GM13976 (cell line): ENCODE results near the gene METTL16.
"Not testable (repeated sequence)": the region's sequence is repeated elsewhere in the genome, so short reads cannot be mapped to it uniquely, and the experiment has no call there.

ENCODE experiments used
- DNase-seq: peaks from one replicate; pipeline ENCODE4 v3.0.0; 2012; ENCODE audit warnings: low spot score
- CTCF ChIP-seq: IDR thresholded peaks from 2 replicates; pipeline ENCODE4 v1.5.1; 2012; ENCODE audit warnings: borderline replicate concordance, mild to moderate bottlenecking; ENCODE audit not compliant: insufficient read depth; ENCODE audit errors: extremely low read depth, missing control alignments, control extremely low read depth
- in situ Hi-C: fragments of 300-500 bp; cut with MboI; formaldehyde crosslinking; loops from one replicate; pipeline ENCODE4 v1.12.0; 2022; ENCODE audit warnings: low sequenced_read_pairs, mixed read lengths, inconsistent platforms; ENCODE audit not compliant: unreplicated experiment

The METTL16 gene

GRCh38 chr17:2547176-2547575 is 35.5 kb upstream of the METTL16 start:
- in situ Hi-C loops: no loop called here
- TF ChIP-seq CTCF: no peak
- no peak for DNase-seq

GRCh38 chr17:2545393-2545792 is 33.7 kb upstream of the METTL16 start:
- no peak for DNase-seq
- in situ Hi-C loops: no loop called here
- TF ChIP-seq CTCF: no peak

- TF ChIP-seq CTCF: no peak
- in situ Hi-C loops: no loop called here
- peak; percentile 53 for DNase-seq
Measured at GRCh38 chr17:2542456-2542855, 30.8 kb upstream of the METTL16 start.

GRCh38 chr17:2542056-2542455 is 30.4 kb upstream of the METTL16 start:
- no peak for TF ChIP-seq CTCF
- peak; percentile 4 for DNase-seq
- in situ Hi-C loops: no loop called here

GRCh38 chr17:2537579-2537978 is 25.9 kb upstream of the METTL16 start:
- in situ Hi-C loops, DNase-seq: not testable (repeated sequence)

- in situ Hi-C loops: no loop called here
- TF ChIP-seq CTCF: no peak
- DNase-seq: no peak
Measured at GRCh38 chr17:2532146-2532720, 20.5 kb upstream of the METTL16 start.

GRCh38 chr17:2531243-2531954 is 19.7 kb upstream of the METTL16 start:
- in situ Hi-C loops, DNase-seq: not testable (repeated sequence)

GRCh38 chr17:2521775-2522410 is 10.2 kb upstream of the METTL16 start:
- in situ Hi-C loops: not testable (repeated sequence)

More at GRCh38 chr17:2521775-2522410, 10.2 kb upstream of the METTL16 start:
- not testable (repeated sequence) for DNase-seq
